B cell (primary cell): ENCODE results near the gene COA5. TPM values are rescaled to one million over a fixed set of nuclear protein-coding genes. Genes with fewer than 3 reads are reported as not detected.

ENCODE experiments used
- ATAC-seq: fragments of 200-7000 bp; cut with Tn5 transposase; one replicate; pipeline ENCODE4 v1.10.0; 2021; ENCODE audit warnings: low read depth, mild to moderate bottlenecking, moderate number of reproducible peaks, moderate library complexity
- CTCF ChIA-PET: fragments of 350-600 bp; sonication (Branson Sonifier 250); formaldehyde crosslinking; loops from one replicate; lab custom pipeline; 2021; ENCODE audit warnings: antibody characterized with exemption, inconsistent platforms; lab: Charles Lee
- POLR2A ChIA-PET: fragments of 350-600 bp; sonication (Branson Sonifier 250); formaldehyde crosslinking; loops from one replicate; lab custom pipeline; 2021; ENCODE audit warnings: antibody characterized with exemption; lab: Charles Lee
- DNase-seq: peaks from one replicate; pipeline ENCODE4 v3.0.0; 2013
- H2AFZ ChIP-seq: 2 replicates; pipeline ENCODE4 v1.6.1; 2012; ENCODE audit warnings: mild to moderate bottlenecking, low read depth, low read length; ENCODE audit not compliant: insufficient read depth, poor library complexity, severe bottlenecking
- H3K27ac ChIP-seq, 2 donors: 1 replicate in 1 of 2; 2 replicates in 1 of 2; pipeline ENCODE4 v1.5.1; 2012 to 2013; ENCODE audit warnings: low read length in 2 of 2, mild to moderate bottlenecking in 2 of 2, moderate library complexity in 1 of 2
- H3K27me3 ChIP-seq, 4 experiments: fragments of 200-600 bp in 1 of 4; sonication (generic) in 1 of 4; replicated peaks in 1 of 4; 1 replicate in 2 of 4; 2 replicates in 2 of 4; pipeline versions ENCODE4 v1.6.1 to v1.7.0; 2013 to 2016; ENCODE audit warnings: low read length in 3 of 4, mild to moderate bottlenecking in 2 of 4, mixed read lengths in 1 of 4, moderate library complexity in 1 of 4; ENCODE audit not compliant: insufficient read depth in 4 of 4, control insufficient read depth in 3 of 4; ENCODE audit errors: control extremely low read depth in 1 of 4
- H3K36me3 ChIP-seq, 2 experiments: replicated peaks in 1 of 2; 1 replicate in 1 of 2; 2 replicates in 1 of 2; pipeline versions ENCODE4 v1.6.1 to v1.7.1; 2013; ENCODE audit warnings: low read length in 1 of 2; ENCODE audit not compliant: insufficient read depth in 2 of 2, control insufficient read depth in 1 of 2; ENCODE audit errors: control extremely low read depth in 1 of 2, extremely low read depth in 1 of 2
- H3K4me1 ChIP-seq, 2 donors: fragments of 200-600 bp in 1 of 2; sonication (generic) in 1 of 2; 1 replicate in 1 of 2; 2 replicates in 1 of 2; pipeline versions ENCODE4 v1.5.1 to v1.6.1; 2013 to 2017; ENCODE audit warnings: low read length in 2 of 2; ENCODE audit not compliant: control insufficient read depth in 2 of 2, insufficient read depth in 2 of 2
- H3K4me2 ChIP-seq: replicated peaks from 2 replicates; pipeline ENCODE3; 2012; ENCODE audit warnings: mild to moderate bottlenecking, low read depth, low read length; ENCODE audit not compliant: poor library complexity, severe bottlenecking
- H3K4me3 ChIP-seq, 5 experiments: fragments of 200-600 bp in 1 of 5; sonication (generic) in 1 of 5; 1 replicate in 3 of 5; 2 replicates in 2 of 5; pipeline versions ENCODE4 v1.5.1 to v1.7.0; 2011 to 2016; ENCODE audit warnings: low read length in 4 of 5, mild to moderate bottlenecking in 4 of 5, low read depth in 2 of 5, control low read depth in 1 of 5, moderate library complexity in 1 of 5; ENCODE audit not compliant: insufficient read depth in 1 of 5; ENCODE audit errors: control extremely low read depth in 1 of 5, extremely low read depth in 1 of 5
- H3K79me2 ChIP-seq: fragments of 200-600 bp; sonication (generic); one replicate; pipeline ENCODE4 v1.6.0; 2016; ENCODE audit warnings: low read length; ENCODE audit not compliant: control insufficient read depth, insufficient read depth
- H3K9ac ChIP-seq: fragments of 200-600 bp; sonication (generic); 2 replicates; pipeline ENCODE4 v1.6.1; 2017; ENCODE audit warnings: mild to moderate bottlenecking, low read length, moderate library complexity
- H3K9me3 ChIP-seq, 3 donors: one replicate each; pipeline versions ENCODE4 v1.6.1 to v1.7.1; 2013; ENCODE audit warnings: low read length in 2 of 3; ENCODE audit not compliant: control insufficient read depth in 2 of 3, insufficient read depth in 1 of 3; ENCODE audit errors: control extremely low read depth in 1 of 3
- H4K20me1 ChIP-seq: 2 replicates; pipeline ENCODE4 v1.6.0; 2012; ENCODE audit warnings: mild to moderate bottlenecking, low read length; ENCODE audit not compliant: insufficient read depth, control insufficient read depth, poor library complexity, severe bottlenecking
- H3K27ac Mint-ChIP-seq: one replicate; pipeline ENCODE4 v1.8.0; 2021; ENCODE audit warnings: mixed read lengths
- H3K27me3 Mint-ChIP-seq: one replicate; pipeline ENCODE4 v1.8.0; 2021; ENCODE audit warnings: mixed read lengths
- H3K4me1 Mint-ChIP-seq: one replicate; pipeline ENCODE4 v1.8.0; 2021; ENCODE audit warnings: mixed read lengths
- H3K4me3 Mint-ChIP-seq: one replicate; pipeline ENCODE4 v1.8.0; 2021; ENCODE audit warnings: mixed read lengths
- H3K9me3 Mint-ChIP-seq: one replicate; pipeline ENCODE4 v1.8.0; 2022; ENCODE audit warnings: mixed read lengths; ENCODE audit not compliant: insufficient read depth
- CTCF ChIP-seq: fragments of 200-600 bp; IDR thresholded peaks from one replicate; pipeline ENCODE4 v1.8.0; 2022; ENCODE audit warnings: antibody characterized with exemption, mild to moderate bottlenecking
- EZH2 ChIP-seq: IDR thresholded peaks from 2 replicates; pipeline ENCODE4 v1.6.1; 2012; ENCODE audit warnings: borderline replicate concordance, low read depth, mild to moderate bottlenecking, moderate library complexity, low read length; ENCODE audit not compliant: insufficient read depth, poor library complexity, severe bottlenecking
- WGBS: methylation state at CpG from one replicate; pipeline ENCODE4 v1.1.5; 2013; ENCODE audit warnings: missing lambda C conversion rate; ENCODE audit not compliant: insufficient coverage; 5-methylcytosine and 5-hydroxymethylcytosine counted together
- intact Hi-C: fragments of 100-400 bp; cut with micrococcal nuclease; formaldehyde crosslinking; loops from one replicate; pipeline ENCODE4 v1.10.0; 2022
- polyA plus RNA-seq: library from polyadenylated mRNA; depleted of rRNA; stranded (reverse); fragments of >200 nt; gene quantifications from 2 replicates; pipeline ENCODE4 v1.2.3, GENCODE V29; 2012
- total RNA-seq, 2 donors: library from RNA; stranded (reverse); fragments of 120-200 nt in 1 of 2; gene quantifications; 1 replicate in 1 of 2; 2 replicates in 1 of 2; pipeline versions ENCODE4 v1.2.3 to v1.2.4, GENCODE V29; 2013 to 2022

COA5 gene
- total and polyA plus RNA-seq, 2 donors (not counting 1 experiment from before 2014, with no cell fraction given), result 23.2 to 46.9 TPM

GRCh38 chr2:98551316-98551715 lies 57.0 kb downstream of the COA5 start:
- Mint-ChIP-seq H3K27ac (peak overlapping the region; percentile 5), H3K4me3 (no peak overlapping the region), H3K9me3 (no peaks in the 10 kb centered on the region), H3K27me3 (no peaks in the 10 kb centered on the region), H3K4me1 (peaks cover 55% of the 10 kb centered on the region)
- Histone ChIP-seq H3K9me3 (no peaks in the 10 kb centered on the region), H3K79me2 (no peaks in the 10 kb centered on the region), H2AFZ (no peak overlapping the region), H4K20me1 (no peaks in the 10 kb centered on the region), H3K36me3 (peaks cover 1 to 28% of the 10 kb centered on the region in 2 experiments), H3K4me1 (peaks cover 24 to 50% of the 10 kb centered on the region in 2 donors), H3K4me2 (no peak overlapping the region), H3K27me3 (no peaks in the 10 kb centered on the region), H3K4me3 (no peak overlapping the region), H3K9ac (no peak overlapping the region), H3K27ac (no peak overlapping the region)
- ChIA-PET CTCF (interaction anchor here (0.6 kb wide), 1 partner anchor 383 kb away, joined by 5 read pairs; no protein-coding TSS in a partner anchor), POLR2A (no interaction called here)
- TF ChIP-seq EZH2 (no peak), CTCF (no peak)
- no peak for DNase-seq
- 46% methylated on average over 5 of the region's 6 CpGs for WGBS
- ATAC-seq, result no peak
- intact Hi-C loops, result no loop called here

GRCh38 chr2:98550165-98550564 lies 58.1 kb downstream of the COA5 start:
- H3K27me3 Mint-ChIP-seq, result no peaks in the 10 kb centered on the region
- no peaks in the 10 kb centered on the region for H3K9me3 ChIP-seq
- intact Hi-C loops, result no loop called here
- TF ChIP-seq EZH2, result no peak
- TF ChIP-seq CTCF, result no peak
- no peaks in the 10 kb centered on the region for H3K79me2 ChIP-seq
- peaks cover 46% of the 10 kb centered on the region for H3K4me1 Mint-ChIP-seq
- peaks cover 0 to 31% of the 10 kb centered on the region in 2 experiments for H3K36me3 ChIP-seq
- no peak overlapping the region for H3K9ac ChIP-seq
- no peaks in the 10 kb centered on the region for H3K27me3 ChIP-seq
- no peak for DNase-seq
- no peak overlapping the region for H2AFZ ChIP-seq
- ATAC-seq, result no peak
- peaks cover 20 to 44% of the 10 kb centered on the region in 2 donors for H3K4me1 ChIP-seq
- POLR2A ChIA-PET, result no interaction called here
- WGBS, result 92% methylated on average over 2 of the region's 4 CpGs
- H3K4me2 ChIP-seq, result no peak overlapping the region
- H3K9me3 Mint-ChIP-seq, result no peaks in the 10 kb centered on the region
- no peak overlapping the region for H3K27ac Mint-ChIP-seq
- H3K4me3 Mint-ChIP-seq, result no peak overlapping the region
- no peaks in the 10 kb centered on the region for H4K20me1 ChIP-seq
- CTCF ChIA-PET, result no interaction called here
- no peak overlapping the region for H3K27ac ChIP-seq
- no peak overlapping the region for H3K4me3 ChIP-seq

Other genes starting within 250 kb of the COA5 start
- gene INPP4A, start 163.7 kb downstream of the COA5 start, total RNA-seq, result 22.5 and 29.9 TPM in 2 replicates
- gene INPP4A, start 163.7 kb downstream of the COA5 start, polyA plus RNA-seq, result 9.9 and 10.7 TPM in 2 replicates
- 38.8 and 45.5 TPM in 2 replicates for gene UNC50, start 77 bp upstream of the COA5 start, total RNA-seq
- gene UNC50, start 77 bp upstream of the COA5 start, polyA plus RNA-seq, result 27.2 and 28.7 TPM in 2 replicates
- gene MGAT4A, start 122.6 kb upstream of the COA5 start, total RNA-seq, result 28.9 and 32.7 TPM in 2 replicates
- 11.1 and 16.5 TPM in 2 replicates for gene MGAT4A, start 122.6 kb upstream of the COA5 start, polyA plus RNA-seq